ENCODE measurements around the gene VIT. TPM values are rescaled to one million over a fixed set of nuclear protein-coding genes. Genes with fewer than 3 reads are reported as not detected.

VIT gene
- total RNA-seq, 4 donors from 2014 or later = 48.2 to 135 (median 93.4) TPM

- TF ChIP-seq CTCF (IDR thresholded peaks at IDR 0.05; ENCODE audit: low read depth) = no peak
These were observed 17.7 kb upstream of the VIT start for GRCh38 chr2:36678856-36679255.

GRCh38 chr2:36680012-36680411 lies 16.5 kb upstream of the VIT start:
- no peak for TF ChIP-seq CTCF (IDR thresholded peaks at IDR 0.05; ENCODE audit: low read depth)

- TF ChIP-seq CTCF (IDR thresholded peaks at IDR 0.05; ENCODE audit: low read depth) = no peak
These were observed 13.9 kb upstream of the VIT start for GRCh38 chr2:36682562-36682961.

- no peak for TF ChIP-seq CTCF (IDR thresholded peaks at IDR 0.05; ENCODE audit: low read depth)
These were observed 13.5 kb upstream of the VIT start for GRCh38 chr2:36683002-36683401.

- no peak for TF ChIP-seq CTCF (IDR thresholded peaks at IDR 0.05; ENCODE audit: low read depth)
These were observed 4.4 kb upstream of the VIT start for GRCh38 chr2:36692121-36692520.

GRCh38 chr2:36693825-36694224 lies 2.7 kb upstream of the VIT start:
- TF ChIP-seq CTCF (IDR thresholded peaks at IDR 0.05; ENCODE audit: low read depth) = no peak

- no peak for TF ChIP-seq CTCF (IDR thresholded peaks at IDR 0.05; ENCODE audit: low read depth)
These were observed 626 bp upstream of the VIT start for GRCh38 chr2:36695746-36696415.
